Measurements from ENCODE around the gene MICU1.

- no peak for TF ChIP-seq CTCF (IDR thresholded peaks at IDR 0.05)
- TF ChIP-seq POLR2A (IDR thresholded peaks at IDR 0.05): no peak
Measured at GRCh38 chr10:72330069-72330426, 295.8 kb downstream of the MICU1 start.
